ENCODE data around the gene COX7A2.

The COX7A2 gene

DNA sequence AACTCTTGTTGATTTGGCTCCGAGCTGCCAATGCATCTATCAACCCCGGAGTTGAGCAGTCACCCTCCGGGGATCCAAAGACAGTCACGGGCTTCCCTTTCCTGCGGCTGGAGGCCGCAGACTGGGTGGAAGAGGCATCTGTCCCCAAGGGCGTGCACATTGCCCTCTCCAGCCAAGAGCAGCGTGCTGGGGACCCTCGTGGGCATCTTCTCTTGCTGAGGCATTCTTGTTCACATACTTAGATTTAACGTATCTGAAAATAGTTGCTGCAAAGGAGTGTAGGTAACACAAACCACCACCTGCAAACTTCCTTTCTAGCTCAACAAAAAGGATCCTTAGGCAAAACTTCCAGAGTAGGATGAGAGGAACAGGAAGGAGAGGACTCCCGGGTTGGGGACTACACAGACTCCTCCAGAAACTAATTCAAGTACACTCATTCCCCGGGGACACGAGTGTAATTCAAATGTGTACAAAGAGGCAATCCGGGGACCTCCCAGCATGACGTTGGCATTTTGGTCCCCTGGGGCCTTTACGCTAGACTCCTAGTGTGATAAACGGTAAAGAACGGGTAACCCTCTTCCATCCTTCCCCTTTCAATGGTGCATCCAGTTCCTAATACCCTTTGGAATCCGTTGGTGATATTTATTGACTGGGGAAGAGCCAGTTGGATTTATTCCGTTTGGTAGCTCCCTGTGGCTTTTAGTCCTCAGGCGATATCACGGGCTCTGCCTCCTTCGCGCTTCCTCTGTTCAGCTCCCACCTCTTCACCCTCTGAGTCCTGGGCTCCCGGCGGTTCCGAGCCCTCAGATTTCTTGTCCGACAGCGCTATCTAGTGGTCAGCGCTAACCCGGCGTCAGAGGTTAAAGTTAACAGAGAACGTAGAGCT is 35.1 kb downstream of the COX7A2 start:
- DNase-seq (ENCODE audit: low spot score): peak; percentile 75
- TF ChIP-seq, protein P1, sequence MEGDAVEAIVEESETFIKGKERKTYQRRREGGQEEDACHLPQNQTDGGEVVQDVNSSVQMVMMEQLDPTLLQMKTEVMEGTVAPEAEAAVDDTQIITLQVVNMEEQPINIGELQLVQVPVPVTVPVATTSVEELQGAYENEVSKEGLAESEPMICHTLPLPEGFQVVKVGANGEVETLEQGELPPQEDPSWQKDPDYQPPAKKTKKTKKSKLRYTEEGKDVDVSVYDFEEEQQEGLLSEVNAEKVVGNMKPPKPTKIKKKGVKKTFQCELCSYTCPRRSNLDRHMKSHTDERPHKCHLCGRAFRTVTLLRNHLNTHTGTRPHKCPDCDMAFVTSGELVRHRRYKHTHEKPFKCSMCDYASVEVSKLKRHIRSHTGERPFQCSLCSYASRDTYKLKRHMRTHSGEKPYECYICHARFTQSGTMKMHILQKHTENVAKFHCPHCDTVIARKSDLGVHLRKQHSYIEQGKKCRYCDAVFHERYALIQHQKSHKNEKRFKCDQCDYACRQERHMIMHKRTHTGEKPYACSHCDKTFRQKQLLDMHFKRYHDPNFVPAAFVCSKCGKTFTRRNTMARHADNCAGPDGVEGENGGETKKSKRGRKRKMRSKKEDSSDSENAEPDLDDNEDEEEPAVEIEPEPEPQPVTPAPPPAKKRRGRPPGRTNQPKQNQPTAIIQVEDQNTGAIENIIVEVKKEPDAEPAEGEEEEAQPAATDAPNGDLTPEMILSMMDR (IDR thresholded peaks at IDR 0.05; ENCODE audit: extremely low read depth, missing control alignments): peak; percentile 90

DNA sequence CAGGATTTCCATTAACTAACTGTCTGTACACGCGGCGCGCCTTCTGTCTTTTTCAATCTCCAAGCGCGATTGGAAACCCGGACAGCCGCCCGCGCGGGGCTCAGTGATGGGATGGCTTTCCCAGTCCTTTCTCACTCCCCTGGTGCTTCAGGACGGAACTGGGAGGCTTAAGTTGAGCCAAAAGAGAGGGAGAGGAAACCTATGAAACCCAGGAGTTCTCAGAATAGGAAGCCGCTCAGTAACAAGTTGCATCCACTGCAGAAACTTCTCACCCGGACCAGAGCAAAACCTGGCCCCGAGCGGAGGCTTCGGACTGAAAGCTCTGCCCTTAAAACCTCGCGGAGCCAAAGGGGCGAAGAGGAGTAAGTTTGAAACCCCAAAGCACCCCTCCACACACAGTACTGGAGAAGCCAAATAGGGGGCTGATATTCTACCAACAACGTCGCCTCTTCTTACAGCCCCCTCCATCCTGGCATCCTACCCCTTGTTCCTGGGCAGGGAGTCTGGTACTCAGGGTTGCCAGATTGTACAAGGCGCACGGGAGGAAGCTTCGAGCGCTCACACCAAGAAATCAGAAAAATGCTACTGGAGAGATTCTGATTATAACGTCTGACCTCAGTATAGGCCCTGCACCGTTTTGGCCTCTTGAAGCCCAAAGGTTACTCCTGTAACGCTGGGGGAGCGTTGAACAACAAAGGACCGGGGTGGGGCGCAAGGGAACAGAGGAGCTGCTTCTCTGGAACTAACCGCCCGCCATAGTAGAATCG is 36.8 kb downstream of the COX7A2 start:
- peak; percentile 25 for DNase-seq (ENCODE audit: low spot score)
- TF ChIP-seq, protein P1 (IDR thresholded peaks at IDR 0.05; ENCODE audit: extremely low read depth, missing control alignments): no peak

DNA sequence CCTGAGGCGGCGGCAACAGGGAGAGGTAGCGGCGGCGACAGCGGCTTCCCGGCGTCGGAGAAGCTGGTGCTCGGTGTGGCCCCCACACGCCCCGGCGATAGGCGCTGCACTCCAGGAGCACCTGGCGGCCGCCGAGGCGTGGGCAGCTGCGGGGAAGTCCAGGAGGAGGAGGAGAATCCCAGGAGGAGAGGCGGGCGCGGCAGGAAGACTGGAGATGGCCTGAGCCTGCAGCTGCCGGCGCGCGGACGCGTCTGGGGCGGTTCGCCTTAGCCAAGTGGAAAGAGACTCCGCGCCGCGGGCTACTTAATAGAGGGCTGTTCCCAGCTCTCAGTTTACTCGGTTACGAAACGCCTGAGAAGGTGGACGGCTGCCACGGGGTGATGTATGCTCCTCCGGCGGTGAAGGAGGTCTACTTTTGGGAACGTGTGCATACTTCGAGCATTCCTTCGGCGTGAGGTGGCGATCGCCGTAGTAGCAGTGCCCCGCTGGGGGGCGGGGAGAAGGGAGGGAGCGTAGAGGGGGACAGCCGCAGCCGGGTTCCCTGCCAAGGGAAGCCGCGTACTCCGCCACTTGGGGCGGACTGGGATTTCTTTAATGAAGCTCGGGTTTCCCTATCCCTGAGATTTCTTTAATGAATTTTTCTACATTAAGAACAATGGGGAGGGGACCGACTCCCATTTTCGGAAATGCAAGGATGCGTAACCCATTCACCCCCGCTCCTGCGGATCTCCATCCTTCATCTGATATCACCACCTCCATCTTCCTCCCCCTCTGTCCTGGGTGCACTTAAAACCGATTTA is 37.6 kb downstream of the COX7A2 start, which contains the start of gene COL12A1:
TSS of gene COL12A1 (minus strand) at position 278 of the 800 bp plus-strand sequence. CDS start 3,261 bp downstream, outside the sequence.
- DNase-seq (ENCODE audit: low spot score): peak; percentile 20
- TF ChIP-seq, protein P1 (IDR thresholded peaks at IDR 0.05; ENCODE audit: extremely low read depth, missing control alignments): no peak

DNA sequence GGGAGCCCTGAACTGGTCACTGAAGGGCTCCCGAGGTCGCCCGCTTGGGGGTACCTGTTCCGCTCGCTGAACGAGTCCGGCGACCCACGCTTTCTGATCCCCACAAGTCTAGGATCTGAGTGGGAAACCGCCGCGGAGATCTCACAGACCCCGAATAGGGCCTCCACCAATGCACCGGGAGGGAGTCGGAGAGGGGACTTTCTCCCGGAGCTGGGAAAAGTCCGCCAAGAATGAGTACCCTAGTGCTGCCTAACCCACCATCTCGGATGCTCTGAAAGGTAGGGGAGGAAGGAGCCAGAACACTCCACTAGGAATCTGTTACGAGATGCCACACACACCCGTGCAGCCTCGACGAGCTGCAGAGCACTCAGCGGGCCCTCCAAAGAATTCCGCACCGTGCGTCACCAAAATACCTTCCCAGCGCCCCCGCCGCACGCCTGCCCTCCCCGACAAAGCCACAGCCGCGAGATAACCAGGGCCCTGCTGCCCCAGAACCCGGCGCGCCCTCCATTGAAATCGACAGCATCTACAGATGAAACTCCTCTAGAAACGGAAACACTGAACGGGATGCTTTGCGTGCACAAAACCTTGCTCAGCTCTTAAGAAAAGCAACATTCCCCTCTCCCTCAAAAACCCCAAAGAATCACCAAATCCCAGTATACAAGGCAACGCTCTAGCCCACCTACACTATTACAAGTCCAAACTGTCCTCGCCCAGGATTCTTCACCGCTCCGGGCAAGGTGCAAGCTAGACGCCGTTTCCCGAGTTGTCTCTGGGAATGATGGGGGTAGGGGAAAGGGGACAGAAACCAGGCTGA is 38.4 kb downstream of the COX7A2 start:
- TF ChIP-seq, protein P1 (IDR thresholded peaks at IDR 0.05; ENCODE audit: extremely low read depth, missing control alignments): no peak
- peak; percentile 27 for DNase-seq (ENCODE audit: low spot score)

DNA sequence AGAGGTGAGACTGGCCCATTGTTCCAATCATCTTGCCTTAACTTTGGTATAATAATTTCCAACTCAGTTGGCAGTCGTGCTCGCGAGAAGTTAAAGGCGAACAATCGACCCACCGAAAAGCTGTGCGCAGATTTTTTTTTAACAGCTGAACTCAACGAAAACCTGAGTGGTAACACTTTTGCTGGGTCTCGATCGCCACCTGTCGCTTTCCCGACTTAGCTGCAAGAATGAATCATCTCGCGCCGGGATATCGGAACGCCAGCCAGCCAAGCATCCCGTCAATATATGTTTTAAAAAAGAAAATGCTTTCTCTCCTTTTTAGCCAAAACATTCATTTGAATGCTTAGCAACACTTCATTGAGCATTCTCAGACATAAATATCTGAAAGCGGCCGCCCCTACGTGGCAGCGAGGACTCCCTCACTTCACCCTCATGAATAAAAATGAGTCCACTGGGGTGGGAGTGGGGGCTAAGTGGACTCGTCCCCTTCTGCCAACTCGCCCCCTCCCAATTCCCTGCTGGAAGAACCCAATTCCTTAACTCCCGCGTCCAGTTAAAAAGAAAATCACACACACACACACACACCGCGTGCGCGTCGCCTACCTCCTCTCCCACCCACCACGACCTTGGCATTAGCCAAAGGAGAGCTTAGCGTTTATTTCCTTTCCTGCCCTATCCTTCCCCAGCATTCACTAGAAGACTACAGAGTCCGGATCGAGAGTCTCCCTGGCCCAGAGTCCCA is 39.2 kb downstream of the COX7A2 start:
- TF ChIP-seq, protein P1 (IDR thresholded peaks at IDR 0.05; ENCODE audit: extremely low read depth, missing control alignments): peak; percentile 54
- DNase-seq (ENCODE audit: low spot score): peak; percentile 65

DNA sequence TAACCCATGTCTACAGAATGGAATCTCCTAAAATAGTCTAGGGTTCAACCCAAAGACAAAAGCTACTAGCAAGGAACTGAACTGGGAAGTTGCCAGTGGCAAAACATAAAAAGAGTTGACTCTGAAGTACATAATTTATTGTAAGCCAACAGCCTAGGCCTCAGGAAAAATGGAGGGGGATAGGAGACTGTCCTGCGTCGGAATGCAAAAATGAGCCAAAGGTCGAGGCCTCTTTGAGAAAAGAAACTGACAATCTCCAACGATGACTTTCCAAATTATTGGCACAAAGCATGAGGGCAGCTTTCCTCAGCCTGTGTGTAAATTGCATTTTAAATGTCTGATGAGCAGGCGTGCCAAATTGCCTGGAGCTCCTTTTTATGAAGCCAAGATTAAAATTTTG is 39.9 kb downstream of the COX7A2 start:
- TF ChIP-seq, protein P1 (IDR thresholded peaks at IDR 0.05; ENCODE audit: extremely low read depth, missing control alignments): no peak
- no peak for DNase-seq (ENCODE audit: low spot score)
